ENCODE data around the gene PLXNA4.
A peak's percentile ranks its signal among the peaks of the same experiment; 100 is the strongest.

PLXNA4 gene

DNA sequence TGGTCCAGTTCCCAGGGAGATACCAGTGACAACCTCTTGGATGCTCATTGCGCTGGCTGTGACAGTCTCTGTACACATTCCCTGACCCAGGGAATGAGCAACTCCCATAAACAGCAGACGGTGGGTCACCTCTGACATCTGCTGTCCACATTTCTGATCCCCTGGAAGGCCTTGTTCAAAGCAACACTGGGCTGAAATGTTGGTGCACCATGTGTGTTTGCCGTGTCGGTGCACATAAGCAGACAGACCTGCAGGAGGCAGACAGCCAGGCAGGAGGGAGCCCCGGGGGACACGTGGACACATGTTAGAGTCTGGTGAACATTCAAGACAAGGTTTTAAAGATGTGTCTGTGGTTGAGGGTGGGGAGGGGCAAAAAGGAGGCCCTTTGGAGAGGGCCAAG lies 254.9 kb downstream of the PLXNA4 start:
- in situ Hi-C loops (cut with HindIII; ENCODE audit: low pct_ligation_motif_present, low sequenced_read_pairs) = no loop called here
- Histone ChIP-seq H3K27ac (no peak overlapping the region), H3K27me3 (replicated peaks) (no peaks in the 10 kb centered on the region), H3K4me3 (ENCODE audit: low read depth, low read length) (no peak overlapping the region), H3K36me3 (replicated peaks) (no peaks in the 10 kb centered on the region)
- TF ChIP-seq, protein P1, sequence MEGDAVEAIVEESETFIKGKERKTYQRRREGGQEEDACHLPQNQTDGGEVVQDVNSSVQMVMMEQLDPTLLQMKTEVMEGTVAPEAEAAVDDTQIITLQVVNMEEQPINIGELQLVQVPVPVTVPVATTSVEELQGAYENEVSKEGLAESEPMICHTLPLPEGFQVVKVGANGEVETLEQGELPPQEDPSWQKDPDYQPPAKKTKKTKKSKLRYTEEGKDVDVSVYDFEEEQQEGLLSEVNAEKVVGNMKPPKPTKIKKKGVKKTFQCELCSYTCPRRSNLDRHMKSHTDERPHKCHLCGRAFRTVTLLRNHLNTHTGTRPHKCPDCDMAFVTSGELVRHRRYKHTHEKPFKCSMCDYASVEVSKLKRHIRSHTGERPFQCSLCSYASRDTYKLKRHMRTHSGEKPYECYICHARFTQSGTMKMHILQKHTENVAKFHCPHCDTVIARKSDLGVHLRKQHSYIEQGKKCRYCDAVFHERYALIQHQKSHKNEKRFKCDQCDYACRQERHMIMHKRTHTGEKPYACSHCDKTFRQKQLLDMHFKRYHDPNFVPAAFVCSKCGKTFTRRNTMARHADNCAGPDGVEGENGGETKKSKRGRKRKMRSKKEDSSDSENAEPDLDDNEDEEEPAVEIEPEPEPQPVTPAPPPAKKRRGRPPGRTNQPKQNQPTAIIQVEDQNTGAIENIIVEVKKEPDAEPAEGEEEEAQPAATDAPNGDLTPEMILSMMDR (IDR thresholded peaks at IDR 0.05; ENCODE audit: low read depth, low read length, missing control alignments) = peak; percentile 52
- DNase-seq = peak; percentile 3

DNA sequence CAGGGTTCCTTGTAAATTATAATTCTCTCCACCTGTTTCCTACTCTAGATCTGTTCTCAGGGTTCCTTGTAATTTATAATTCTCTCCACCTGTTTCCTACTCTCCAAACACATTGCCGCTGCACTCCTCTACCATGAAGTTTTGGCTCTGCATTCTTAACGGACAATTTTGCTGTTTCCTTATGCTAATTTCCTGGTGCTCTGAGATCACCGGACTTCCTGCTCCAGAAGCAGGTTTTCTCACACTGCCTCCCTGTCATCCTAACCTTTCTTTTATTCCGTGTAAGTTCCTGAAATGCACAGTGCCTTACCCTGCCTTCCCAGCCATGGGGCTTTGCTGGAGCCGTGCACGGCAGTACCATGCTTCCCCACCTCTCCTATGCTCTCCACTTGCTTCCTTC lies 256.8 kb downstream of the PLXNA4 start:
- no peak overlapping the region for H3K27ac ChIP-seq
- H3K36me3 ChIP-seq (replicated peaks) = no peaks in the 10 kb centered on the region
- in situ Hi-C loops (cut with HindIII; ENCODE audit: low pct_ligation_motif_present, low sequenced_read_pairs) = no loop called here
- no peak for DNase-seq
- no peaks in the 10 kb centered on the region for H3K27me3 ChIP-seq (replicated peaks)
- TF ChIP-seq, protein P1 (IDR thresholded peaks at IDR 0.05; ENCODE audit: low read depth, low read length, missing control alignments) = no peak
- H3K4me3 ChIP-seq (ENCODE audit: low read depth, low read length) = no peak overlapping the region

DNA sequence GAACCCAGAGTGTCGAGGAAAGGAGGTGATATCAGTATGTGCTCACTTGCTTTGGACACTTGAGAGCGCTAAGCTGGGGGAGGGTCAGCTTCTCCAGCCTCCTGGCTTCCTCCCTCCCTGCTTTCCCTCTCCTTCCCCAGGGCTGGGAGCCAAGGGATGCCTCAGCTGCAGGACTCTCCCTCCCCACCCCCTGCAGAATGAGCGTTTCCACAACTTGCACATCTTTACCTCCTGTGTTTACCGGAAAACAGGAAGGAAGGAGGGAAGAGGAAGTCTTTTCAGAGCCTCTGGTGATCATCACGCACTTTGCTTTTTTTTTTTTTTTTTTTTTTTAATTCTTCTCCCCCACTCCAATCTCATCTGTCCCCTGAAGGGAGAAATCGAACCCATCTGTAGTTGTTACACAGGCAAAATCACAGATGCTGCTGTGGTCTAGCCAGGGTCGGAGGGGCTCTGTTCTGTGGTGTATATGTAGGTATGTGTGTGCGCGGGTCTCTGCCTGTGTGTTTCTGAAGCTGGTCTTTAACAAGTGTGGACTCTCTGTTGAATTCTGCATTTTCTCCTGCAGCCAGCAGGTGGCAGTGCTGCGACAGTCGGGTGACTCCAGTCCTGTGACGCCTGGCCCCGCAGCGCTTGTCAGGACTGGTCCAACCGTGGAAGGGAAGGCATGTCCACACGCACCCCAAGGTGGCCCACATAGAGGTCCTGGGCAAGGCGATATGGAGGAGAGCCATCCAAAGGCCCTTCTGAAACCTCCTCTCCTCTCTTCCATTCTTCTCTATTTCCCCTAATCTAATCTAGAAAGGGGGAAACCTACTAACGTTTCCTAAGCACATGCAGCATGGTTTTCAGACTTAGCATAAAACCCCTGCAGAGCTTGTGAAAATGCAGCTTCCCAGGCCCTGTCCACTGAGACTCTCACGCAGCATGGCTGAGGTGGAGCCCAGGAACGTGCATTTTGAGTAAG lies 257.6 kb downstream of the PLXNA4 start:
- TF ChIP-seq, protein P1 (IDR thresholded peaks at IDR 0.05; ENCODE audit: low read depth, low read length, missing control alignments) = peak; percentile 89
- Histone ChIP-seq H3K36me3 (replicated peaks) (no peaks in the 10 kb centered on the region), H3K27me3 (replicated peaks) (no peaks in the 10 kb centered on the region), H3K27ac (no peak overlapping the region), H3K4me3 (ENCODE audit: low read depth, low read length) (no peak overlapping the region)
- peak; percentile 72 for DNase-seq
- in situ Hi-C loops (cut with HindIII; ENCODE audit: low pct_ligation_motif_present, low sequenced_read_pairs) = no loop called here

DNA sequence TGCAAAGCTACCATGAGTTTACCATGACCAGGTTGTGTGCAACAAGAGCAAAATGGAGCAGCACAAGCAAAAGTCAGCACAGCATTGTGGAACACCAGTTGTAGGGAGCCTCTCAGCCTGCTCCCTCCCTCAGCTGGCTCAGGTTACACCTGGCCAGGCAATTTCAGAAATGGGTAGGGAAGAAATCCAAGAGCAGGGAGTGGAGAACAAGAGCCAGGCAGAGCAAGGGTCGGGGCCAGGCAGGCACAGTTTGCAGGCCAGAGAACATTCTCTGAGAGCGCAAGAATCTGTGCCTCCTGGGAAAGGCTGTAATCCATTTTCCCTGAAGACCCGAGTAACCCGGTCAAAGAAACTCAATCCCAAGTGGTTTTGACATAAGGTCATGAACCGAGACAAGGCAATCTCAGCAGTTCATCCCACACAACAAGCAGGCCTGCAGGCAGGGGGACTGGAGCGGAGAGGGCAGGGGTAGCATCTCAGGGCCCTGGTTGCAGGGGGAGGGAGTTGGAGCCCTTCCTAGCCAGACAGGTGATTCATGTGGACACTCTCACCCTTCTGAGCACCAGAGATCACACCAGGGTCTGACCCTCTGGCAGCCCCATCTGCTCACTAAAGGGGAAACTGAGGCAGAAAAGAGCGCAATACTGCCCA lies 258.4 kb downstream of the PLXNA4 start:
- TF ChIP-seq, protein P1 (IDR thresholded peaks at IDR 0.05; ENCODE audit: low read depth, low read length, missing control alignments) = no peak
- in situ Hi-C loops (cut with HindIII; ENCODE audit: low pct_ligation_motif_present, low sequenced_read_pairs) = no loop called here
- H3K27ac ChIP-seq = no peak overlapping the region

DNA sequence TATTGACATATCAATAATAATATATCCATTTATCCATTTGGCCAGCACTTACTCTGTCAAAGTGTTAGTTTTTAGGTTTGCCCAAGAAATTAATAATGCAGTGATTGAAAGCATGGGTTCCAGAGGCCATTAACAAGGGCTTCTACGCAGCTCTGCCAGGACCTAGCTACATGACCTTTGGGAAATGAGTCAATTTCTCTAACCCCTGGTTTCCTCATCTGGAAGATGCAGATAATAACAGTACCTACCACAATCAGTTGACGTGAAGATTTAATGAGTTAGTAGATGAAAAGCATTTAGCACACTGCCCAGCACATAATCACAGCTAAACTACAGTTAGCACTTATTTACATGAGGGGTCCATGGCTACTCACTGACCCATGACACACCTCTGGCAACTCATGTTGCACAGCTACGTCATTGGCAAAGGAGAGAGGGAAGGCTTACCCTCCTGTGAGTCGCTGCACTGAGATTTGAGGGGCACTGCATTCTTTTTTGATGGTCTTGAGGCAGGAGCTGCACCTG lies 263.7 kb downstream of the PLXNA4 start:
- no peak overlapping the region for H3K4me3 ChIP-seq (ENCODE audit: low read depth, low read length)
- H3K27ac ChIP-seq = no peak overlapping the region
- no peaks in the 10 kb centered on the region for H3K36me3 ChIP-seq (replicated peaks)
- no peak for DNase-seq
- TF ChIP-seq, protein P1 (IDR thresholded peaks at IDR 0.05; ENCODE audit: low read depth, low read length, missing control alignments) = no peak
- in situ Hi-C loops (cut with HindIII; ENCODE audit: low pct_ligation_motif_present, low sequenced_read_pairs) = no loop called here
- H3K27me3 ChIP-seq (replicated peaks) = no peaks in the 10 kb centered on the region

More for the DNA sequence above, 258.4 kb downstream of the PLXNA4 start:
- no peaks in the 10 kb centered on the region for H3K36me3 ChIP-seq (replicated peaks)
- H3K4me3 ChIP-seq (ENCODE audit: low read depth, low read length) = no peak overlapping the region
- no peaks in the 10 kb centered on the region for H3K27me3 ChIP-seq (replicated peaks)
- DNase-seq = no peak

Data from brain microvascular endothelial cell (primary cell).